H1 (cell line): ENCODE measurements around the gene RTCA. TPM values are rescaled to one million over a fixed set of nuclear protein-coding genes. Genes with fewer than 3 reads are reported as not detected.

ENCODE experiments used
- CTCF ChIA-PET: fragments of 300-600 bp; sonication (Branson Sonifier 250); formaldehyde crosslinking; loops from one replicate; lab custom pipeline; 2021; ENCODE audit not compliant: partially characterized antibody; lab: Charles Lee
- POLR2A ChIA-PET: fragments of 300-600 bp; sonication (Branson Sonifier 250); formaldehyde crosslinking; loops from one replicate; lab custom pipeline; 2021; ENCODE audit warnings: inconsistent platforms; ENCODE audit not compliant: partially characterized antibody; lab: Charles Lee
- DNase-seq, 2 experiments: peaks; one replicate each; pipeline versions ENCODE4 v3.0.0 to v3.0.0-alpha.2; 2010 to 2022; ENCODE audit warnings: low spot score in 2 of 2, low read depth in 1 of 2, mixed read lengths in 1 of 2
- FAIRE-seq: peaks from 2 replicates; lab custom pipeline; 2011; peaks lifted over from hg19 to GRCh38; lab: Jason Lieb, UNC
- H2AFZ ChIP-seq: 2 replicates; pipeline ENCODE4 v1.8.1; 2012; ENCODE audit warnings: low read length, inconsistent platforms
- H2AK5ac ChIP-seq: 2 replicates; pipeline ENCODE4 v1.6.1; 2013; ENCODE audit warnings: low read depth, low read length
- H2BK120ac ChIP-seq: replicated peaks from 2 replicates; pipeline ENCODE3; 2013; ENCODE audit warnings: low read depth, low read length, inconsistent platforms
- H2BK12ac ChIP-seq: 2 replicates; pipeline ENCODE4 v1.6.1; 2013; ENCODE audit warnings: low read depth, low read length
- H2BK15ac ChIP-seq: 2 replicates; pipeline ENCODE4 v1.6.1; 2013; ENCODE audit warnings: low read length
- H2BK20ac ChIP-seq: 2 replicates; pipeline ENCODE4 v1.6.1; 2013; ENCODE audit warnings: low read length
- H2BK5ac ChIP-seq: 2 replicates; pipeline ENCODE4 v1.6.1; 2013; ENCODE audit warnings: low read depth, low read length
- H3K14ac ChIP-seq: 2 replicates; pipeline ENCODE4 v1.6.1; 2013; ENCODE audit warnings: inconsistent platforms; ENCODE audit not compliant: insufficient read length
- H3K18ac ChIP-seq: 2 replicates; pipeline ENCODE4 v1.6.1; 2013; ENCODE audit warnings: low read length; ENCODE audit errors: extremely low read depth
- H3K23ac ChIP-seq: 2 replicates; pipeline ENCODE4 v1.6.1; 2013; ENCODE audit warnings: inconsistent platforms; ENCODE audit not compliant: insufficient read length
- H3K23me2 ChIP-seq: 2 replicates; pipeline ENCODE4 v1.6.1; 2013; ENCODE audit warnings: low read depth, low read length
- H3K27ac ChIP-seq: 2 replicates; pipeline ENCODE4 v1.6.1; 2011; ENCODE audit warnings: low read depth, low read length, inconsistent platforms
- H3K27me3 ChIP-seq, 4 experiments: replicated peaks in 1 of 4; 1 replicate in 1 of 4; 2 replicates in 3 of 4; pipeline versions ENCODE4 v1.6.1 to v1.8.1; 2011 to 2013; ENCODE audit warnings: low read length in 3 of 4, mild to moderate bottlenecking in 3 of 4, inconsistent platforms in 2 of 4, mixed read lengths in 2 of 4, moderate library complexity in 1 of 4; ENCODE audit not compliant: control insufficient read depth in 3 of 4, insufficient read depth in 3 of 4; ENCODE audit errors: extremely low read depth in 1 of 4
- H3K36me3 ChIP-seq, 4 experiments: 2 replicates each; pipeline versions ENCODE4 v1.6.1 to v1.8.1; 2011 to 2013; ENCODE audit warnings: mild to moderate bottlenecking in 4 of 4, low read length in 3 of 4, moderate library complexity in 2 of 4, control low read depth in 1 of 4, inconsistent platforms in 1 of 4; ENCODE audit not compliant: insufficient read depth in 4 of 4, control insufficient read depth in 2 of 4
- H3K4ac ChIP-seq: replicated peaks from 2 replicates; pipeline ENCODE3; 2013; ENCODE audit warnings: low read length, low read depth, mixed read lengths, inconsistent platforms; ENCODE audit not compliant: insufficient read length
- H3K4me1 ChIP-seq, 4 experiments: replicated peaks in 1 of 4; 1 replicate in 1 of 4; 2 replicates in 3 of 4; pipeline versions ENCODE4 v1.6.1 to v1.8.1; 2011 to 2013; ENCODE audit warnings: low read length in 3 of 4, inconsistent platforms in 2 of 4, mixed read lengths in 1 of 4; ENCODE audit not compliant: insufficient read depth in 4 of 4, control insufficient read depth in 3 of 4
- H3K4me2 ChIP-seq, 2 experiments: 2 replicates each; pipeline versions ENCODE4 v1.6.1 to v1.8.1; 2011 to 2013; ENCODE audit warnings: low read depth in 2 of 2, low read length in 2 of 2, control low read depth in 1 of 2, inconsistent platforms in 1 of 2, mild to moderate bottlenecking in 1 of 2; ENCODE audit not compliant: insufficient read depth in 1 of 2
- H3K4me3 ChIP-seq, 4 experiments: fragments of 200-600, 300-600 bp in 1 of 4; sonication (generic), shearing (Covaris generic), sonication (Bioruptor Twin) in 1 of 4; 2 replicates each; pipeline versions ENCODE4 v1.5.1 to v1.8.1; 2011 to 2016; ENCODE audit warnings: low read length in 4 of 4, low read depth in 3 of 4, control low read depth in 2 of 4, inconsistent platforms in 2 of 4, mild to moderate bottlenecking in 2 of 4, mixed read lengths in 1 of 4, moderate library complexity in 1 of 4; ENCODE audit not compliant: insufficient read depth in 2 of 4; ENCODE audit errors: extremely low read depth in 1 of 4
- H3K56ac ChIP-seq: replicated peaks from 2 replicates; pipeline ENCODE3; 2013; ENCODE audit warnings: low read depth, mild to moderate bottlenecking, mixed read lengths, low read length, inconsistent platforms; ENCODE audit not compliant: insufficient read length
- H3K79me1 ChIP-seq: 2 replicates; pipeline ENCODE4 v1.6.1; 2013; ENCODE audit warnings: low read depth, low read length, control low read depth
- H3K79me2 ChIP-seq, 2 experiments: 2 replicates each; pipeline versions ENCODE4 v1.6.1 to v1.8.1; 2012 to 2013; ENCODE audit warnings: low read length in 2 of 2, mild to moderate bottlenecking in 2 of 2, inconsistent platforms in 1 of 2; ENCODE audit not compliant: insufficient read depth in 2 of 2, control insufficient read depth in 1 of 2
- H3K9ac ChIP-seq, 4 experiments: replicated peaks in 1 of 4; 1 replicate in 1 of 4; 2 replicates in 3 of 4; pipeline versions ENCODE4 v1.6.1 to v1.8.1; 2011 to 2013; ENCODE audit warnings: low read depth in 3 of 4, low read length in 3 of 4, control low read depth in 2 of 4, mild to moderate bottlenecking in 2 of 4, moderate library complexity in 2 of 4, inconsistent platforms in 1 of 4; ENCODE audit errors: extremely low read depth in 1 of 4
- H3K9me3 ChIP-seq, 2 experiments: 2 replicates each; pipeline versions ENCODE4 v1.6.1 to v1.8.1; 2012 to 2013; ENCODE audit warnings: mild to moderate bottlenecking in 2 of 2, moderate library complexity in 2 of 2, control low read depth in 1 of 2, inconsistent platforms in 1 of 2, low read depth in 1 of 2, low read length in 1 of 2, mixed read lengths in 1 of 2; ENCODE audit not compliant: insufficient read depth in 2 of 2
- H4K20me1 ChIP-seq, 2 experiments: replicated peaks in 1 of 2; 2 replicates each; pipeline versions ENCODE3 to v1.8.1; 2011 to 2013; ENCODE audit warnings: inconsistent platforms in 2 of 2, low read length in 2 of 2, mild to moderate bottlenecking in 1 of 2; ENCODE audit not compliant: insufficient read depth in 2 of 2, control insufficient read depth in 1 of 2
- H4K5ac ChIP-seq: 2 replicates; pipeline ENCODE4 v1.6.1; 2013; ENCODE audit warnings: low read length, low read depth, mixed read lengths, inconsistent platforms; ENCODE audit not compliant: insufficient read length
- H4K8ac ChIP-seq: 2 replicates; pipeline ENCODE4 v1.8.0; 2013; ENCODE audit warnings: mild to moderate bottlenecking, moderate library complexity, low read length, inconsistent platforms; ENCODE audit not compliant: insufficient read depth; ENCODE audit errors: extremely low read depth
- H4K91ac ChIP-seq: replicated peaks from 2 replicates; pipeline ENCODE3; 2013; ENCODE audit warnings: low read length, mixed read lengths, inconsistent platforms; ENCODE audit not compliant: insufficient read length
- ATF3 ChIP-seq: IDR thresholded peaks from 2 replicates; pipeline ENCODE4 v1.6.1; 2011; ENCODE audit warnings: low read depth, mild to moderate bottlenecking, low read length; ENCODE audit not compliant: insufficient read depth
- HDAC2 ChIP-seq, 2 experiments: fragments of 300-600 bp in 1 of 2; sonication (generic) in 1 of 2; IDR thresholded peaks; 2 replicates each; pipeline ENCODE4 v1.6.1; 2011 to 2012; ENCODE audit warnings: low read depth in 2 of 2, low read length in 2 of 2, mild to moderate bottlenecking in 2 of 2, moderate library complexity in 2 of 2, borderline replicate concordance in 1 of 2, inconsistent platforms in 1 of 2
- HDAC6 ChIP-seq: IDR thresholded peaks from one replicate; pipeline ENCODE4 v1.7.1; 2012; ENCODE audit warnings: low read depth, mild to moderate bottlenecking, inconsistent platforms, low read length, moderate library complexity
- JUND ChIP-seq: IDR thresholded peaks from 2 replicates; pipeline ENCODE4 v1.6.1; 2011; ENCODE audit warnings: mild to moderate bottlenecking, improper control_type of control experiment, low read length
- KDM4A ChIP-seq: IDR thresholded peaks from one replicate; pipeline ENCODE4 v1.7.1; 2012; ENCODE audit warnings: low read depth, mild to moderate bottlenecking, moderate library complexity, low read length, inconsistent platforms; ENCODE audit not compliant: severe bottlenecking
- MAFK ChIP-seq: IDR thresholded peaks from 2 replicates; pipeline ENCODE4 v1.6.1; 2012; ENCODE audit warnings: low read depth, mild to moderate bottlenecking, improper control_type of control experiment, low read length
- POLR2A ChIP-seq, 2 experiments: IDR thresholded peaks; 1 replicate in 1 of 2; 2 replicates in 1 of 2; pipeline ENCODE4 v1.6.1; 2011; ENCODE audit warnings: low read depth in 2 of 2, low read length in 2 of 2, mild to moderate bottlenecking in 2 of 2; ENCODE audit errors: control extremely low read depth in 1 of 2
- RBBP5 ChIP-seq: IDR thresholded peaks from 2 replicates; pipeline ENCODE4 v1.7.1; 2012; ENCODE audit warnings: low read depth, mild to moderate bottlenecking, inconsistent platforms, low read length, moderate library complexity, borderline replicate concordance
- RNF2 ChIP-seq: fragments of 200-900, 300-1000 bp; sonication (generic); IDR thresholded peaks from 2 replicates; pipeline ENCODE4 v1.7.1; 2016; ENCODE audit warnings: borderline replicate concordance, low read depth, mild to moderate bottlenecking, antibody characterized with exemption, low read length; ENCODE audit not compliant: poor library complexity, severe bottlenecking; ENCODE audit errors: missing control alignments
- SRF ChIP-seq: IDR thresholded peaks from 2 replicates; pipeline ENCODE4 v1.6.1; 2011; ENCODE audit warnings: mild to moderate bottlenecking, low read depth, low read length, moderate library complexity
- YY1 ChIP-seq: IDR thresholded peaks from 2 replicates; pipeline ENCODE4 v1.6.1; 2011; ENCODE audit warnings: low read depth, mild to moderate bottlenecking, low read length
- ZNF274 ChIP-seq: IDR thresholded peaks from 2 replicates; pipeline ENCODE4 v1.7.0; 2012; ENCODE audit warnings: low read length, borderline replicate concordance; ENCODE audit errors: extremely low read depth
- WGBS, 2 experiments: shearing (Covaris generic) in 1 of 2; methylation state at CpG; one replicate each; pipeline versions ENCODE4 v1.1.6 to v1.1.7; 2013 to 2015; ENCODE audit warnings: low lambda C conversion rate in 2 of 2, mixed read lengths in 2 of 2, inconsistent platforms in 1 of 2, low coverage in 1 of 2, missing lambda C conversion rate in 1 of 2; ENCODE audit not compliant: insufficient replicate concordance in 2 of 2, insufficient coverage in 1 of 2, insufficient read length in 1 of 2; ENCODE audit errors: extremely low coverage in 1 of 2, missing lambda C conversion rate in 1 of 2; 5-methylcytosine and 5-hydroxymethylcytosine counted together
- polyA plus RNA-seq, 7 experiments: library from polyadenylated mRNA; depleted of rRNA in 3 of 7; stranded (reverse) in 5 of 7; unstranded in 2 of 7; fragments of >200 nt in 5 of 7; fragments of 200-250 nt in 2 of 7; gene quantifications; 1 replicate in 5 of 7; 2 replicates in 1 of 7; 4 replicates in 1 of 7; pipeline versions ENCODE4 v1.2.1 to v1.2.3, GENCODE V29; 2011 to 2013; ENCODE audit warnings: missing spikeins in 2 of 7, mixed read lengths in 2 of 7
- total RNA-seq: library from RNA; stranded (reverse); fragmentation: NEBNext Ultra II Directional; extraction: Animal tissue kit (Norgen Biotek cat#: 25700); gene quantifications from 2 replicates; pipeline ENCODE4 v1.2.1, GENCODE V29; 2021

Gene RTCA
- total and polyA plus RNA-seq, 2 of the 8 experiments (the other 6 are each of a cell fraction or from before 2014, with no cell fraction given) = 13.8 to 31.6 TPM

GRCh38 chr1:100249155-100249536 lies 16.9 kb upstream of the RTCA start:
- Histone ChIP-seq H3K9me3 (no peaks in the 10 kb centered on the region), H3K4ac (peak overlapping the region; percentile 22), H3K18ac (peak overlapping the region; percentile 89), H4K5ac (peak overlapping the region; percentile 70), H3K27ac (peak overlapping the region; percentile 96), H3K14ac (no peak overlapping the region), H2BK15ac (peak overlapping the region; percentile 48; the same call in 1 of the 2 replicates), H4K8ac (peak overlapping the region; percentile 99; the same call in 1 of the 2 replicates), H2AK5ac (peak overlapping the region; percentile 88; the same call in 1 of the 2 replicates), H3K4me1 (peaks cover 0 to 5% (median 0%) of the 10 kb centered on the region in 4 experiments; a peak in 2 of 7 replicates), H3K79me1 (0 out of 2 replicates have a peak, but pooled peaks cover 3% of the 10 kb centered on the region), H4K91ac (peak overlapping the region; percentile 12), H3K4me3 (peak overlapping the region; percentile 80 to 96 (median 90)), H2BK12ac (peak overlapping the region; percentile 98), H3K56ac (peak overlapping the region; percentile 32), H3K4me2 (peak overlapping the region; percentile 83 to 88), H3K27me3 (no peaks in the 10 kb centered on the region), H2AFZ (peak overlapping the region; percentile 45), H3K23ac (no peak overlapping the region), H2BK120ac (peak overlapping the region; percentile 30), H3K79me2 (peaks cover 0 to 44% of the 10 kb centered on the region in 2 experiments; a peak in 3 of 4 replicates), H2BK20ac (no peak overlapping the region), H2BK5ac (peak overlapping the region; percentile 96), H3K9ac (peak overlapping the region; percentile 83 to 95 (median 92)), H3K23me2 (peaks cover 6% of the 10 kb centered on the region), H3K36me3 (no peaks in the 10 kb centered on the region; a peak in 1 of 8 replicates), H4K20me1 (peaks cover 0 to 1% of the 10 kb centered on the region in 2 experiments)
- 3% methylated on average over 12 of the region's 12 CpGs; no CpG with 5 or more reads in 1 of the 2 experiments for WGBS, 2 experiments
- ChIA-PET CTCF (interaction anchor here (0.8 to 1.6 kb wide), 2 partner anchors 128 to 211 kb away, joined by 3 read pairs; no protein-coding TSS in a partner anchor), POLR2A (interaction anchor here (0.8 to 3.7 kb wide), 11 partner anchors 9 to 213 kb away, joined by 3 to 30 read pairs (median 5); partner anchors contain the start of genes CDC14A, RTCA, SASS6 and TRMT13)
- FAIRE-seq (no peak), DNase-seq (no peak)
- no peak for TF ChIP-seq ATF3
- no peak for TF ChIP-seq HDAC6
- TF ChIP-seq RNF2 = no peak
- TF ChIP-seq YY1 = no peak
- no peak for TF ChIP-seq SRF
- no peak for TF ChIP-seq JUND
- no peak for TF ChIP-seq RBBP5
- TF ChIP-seq MAFK = no peak
- TF ChIP-seq KDM4A = no peak
- TF ChIP-seq ZNF274 = no peak
- TF ChIP-seq HDAC2 (IDR thresholded peaks at IDR 0.05; ENCODE audit: borderline replicate concordance in 1 of 2, low read depth in 2 of 2, low read length in 2 of 2) = no peak
- TF ChIP-seq POLR2A (IDR thresholded peaks at IDR 0.05; ENCODE audit: control extremely low read depth in 1 of 2, low read depth in 2 of 2, low read length in 2 of 2) = no peak
